Measurements from ENCODE around the gene TRIP13.

DNA sequence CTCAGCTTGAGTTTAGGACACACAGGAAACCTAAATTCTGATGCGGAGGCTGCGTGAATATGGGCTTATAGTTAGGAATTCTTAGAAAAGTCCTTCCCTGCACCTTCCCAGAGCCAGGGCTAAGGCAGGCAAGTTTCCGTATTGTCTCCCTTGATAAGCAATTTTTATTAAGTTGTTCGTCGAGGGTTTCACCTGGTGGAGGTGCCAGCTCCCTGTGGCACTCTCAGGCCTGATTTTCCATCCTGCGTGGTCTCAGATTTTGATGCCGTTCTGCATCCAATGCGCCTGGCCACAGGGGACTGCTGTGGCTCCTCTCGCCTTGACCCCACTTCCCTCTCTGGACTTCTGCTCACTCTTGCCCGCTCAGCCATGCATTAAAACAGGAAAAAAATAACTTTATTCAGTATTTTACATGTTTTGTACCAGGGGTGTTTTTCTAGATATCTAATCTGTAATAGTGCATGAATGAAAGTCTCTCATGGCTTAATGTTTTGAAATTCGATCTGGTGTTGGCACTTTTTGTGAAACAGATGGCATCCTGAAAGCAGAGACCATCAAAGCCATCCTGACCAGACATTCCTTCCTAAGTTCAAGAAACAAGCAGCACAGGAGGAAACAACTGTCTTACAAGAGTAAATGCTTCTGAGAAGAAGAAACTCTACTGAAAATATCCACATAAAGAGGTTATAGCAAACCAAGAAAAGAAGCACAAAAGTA lies 50.7 kb downstream of the TRIP13 start:
- TF ChIP-seq POLR2AphosphoS5 (IDR thresholded peaks at IDR 0.05; ENCODE audit: low read depth, low read length), result no peak
- TF ChIP-seq, protein P1, sequence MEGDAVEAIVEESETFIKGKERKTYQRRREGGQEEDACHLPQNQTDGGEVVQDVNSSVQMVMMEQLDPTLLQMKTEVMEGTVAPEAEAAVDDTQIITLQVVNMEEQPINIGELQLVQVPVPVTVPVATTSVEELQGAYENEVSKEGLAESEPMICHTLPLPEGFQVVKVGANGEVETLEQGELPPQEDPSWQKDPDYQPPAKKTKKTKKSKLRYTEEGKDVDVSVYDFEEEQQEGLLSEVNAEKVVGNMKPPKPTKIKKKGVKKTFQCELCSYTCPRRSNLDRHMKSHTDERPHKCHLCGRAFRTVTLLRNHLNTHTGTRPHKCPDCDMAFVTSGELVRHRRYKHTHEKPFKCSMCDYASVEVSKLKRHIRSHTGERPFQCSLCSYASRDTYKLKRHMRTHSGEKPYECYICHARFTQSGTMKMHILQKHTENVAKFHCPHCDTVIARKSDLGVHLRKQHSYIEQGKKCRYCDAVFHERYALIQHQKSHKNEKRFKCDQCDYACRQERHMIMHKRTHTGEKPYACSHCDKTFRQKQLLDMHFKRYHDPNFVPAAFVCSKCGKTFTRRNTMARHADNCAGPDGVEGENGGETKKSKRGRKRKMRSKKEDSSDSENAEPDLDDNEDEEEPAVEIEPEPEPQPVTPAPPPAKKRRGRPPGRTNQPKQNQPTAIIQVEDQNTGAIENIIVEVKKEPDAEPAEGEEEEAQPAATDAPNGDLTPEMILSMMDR (IDR thresholded peaks at IDR 0.05), result no peak

Measured in Panc1 (cell line).